Stimulated activated CD4-positive, alpha-beta T cell treated with anti-CD3 and anti-CD28 coated beads, Interleukin-1b, Interleukin-23, amount 100 ng/mL, for 48 hours (primary cell): ENCODE results near the gene DSE.

Source experiments
- DNase-seq: peaks from one replicate; pipeline ENCODE4 v3.0.0-alpha.2; 2020

The DSE gene

GRCh38 chr6:116363759-116364158, 7.0 kb upstream of the DSE start:
- DNase-seq = no peak

- no peak for DNase-seq
These were observed 6.4 kb upstream of the DSE start for GRCh38 chr6:116364321-116364720.

GRCh38 chr6:116365743-116366142, 5.0 kb upstream of the DSE start:
- DNase-seq = no peak

- DNase-seq = no peak
These were observed 3.9 kb upstream of the DSE start for GRCh38 chr6:116366740-116367275.

- DNase-seq = no peak
These were observed 1.2 kb upstream of the DSE start for GRCh38 chr6:116369540-116369939.

- no peak for DNase-seq
These were observed 585 bp upstream of the DSE start for GRCh38 chr6:116369964-116370759.

GRCh38 chr6:116371120-116371917, 572 bp downstream of the DSE start:
- DNase-seq = peak; percentile 10

- no peak for DNase-seq
These were observed 1.1 kb downstream of the DSE start for GRCh38 chr6:116371918-116372209.

- DNase-seq = no peak
These were observed 2.6 kb downstream of the DSE start for GRCh38 chr6:116373300-116373699.

- DNase-seq = no peak
These were observed 3.2 kb downstream of the DSE start for GRCh38 chr6:116373940-116374339.

GRCh38 chr6:116374586-116374985, 3.8 kb downstream of the DSE start:
- no peak for DNase-seq

GRCh38 chr6:116375262-116375661, 4.5 kb downstream of the DSE start:
- no peak for DNase-seq

GRCh38 chr6:116376149-116376548, 5.4 kb downstream of the DSE start:
- no peak for DNase-seq

GRCh38 chr6:116379764-116380163, 9.0 kb downstream of the DSE start:
- no peak for DNase-seq

GRCh38 chr6:116380346-116380745, 9.6 kb downstream of the DSE start:
- no peak for DNase-seq

GRCh38 chr6:116381000-116381399, 10.3 kb downstream of the DSE start:
- DNase-seq = no peak

GRCh38 chr6:116382587-116382986, 11.8 kb downstream of the DSE start:
- no peak for DNase-seq

GRCh38 chr6:116384727-116385458, 14.1 kb downstream of the DSE start:
- DNase-seq = no peak

- no peak for DNase-seq
These were observed 14.7 kb downstream of the DSE start for GRCh38 chr6:116385459-116385802.

GRCh38 chr6:116385921-116386320, 15.2 kb downstream of the DSE start:
- no peak for DNase-seq

- no peak for DNase-seq
These were observed 16.0 kb downstream of the DSE start for GRCh38 chr6:116386581-116387299.

- DNase-seq = peak; percentile 6
These were observed 16.6 kb downstream of the DSE start for GRCh38 chr6:116387374-116387773.

GRCh38 chr6:116388924-116389323, 18.2 kb downstream of the DSE start:
- no peak for DNase-seq
